Mammary epithelial cell (primary cell): Measurements from ENCODE around the gene C19orf33.
"Not testable (repeated sequence)": the region's sequence is repeated elsewhere in the genome, so short reads cannot be mapped to it uniquely, and the experiment has no call there.

ENCODE experiments used
- EZH2 ChIP-seq: IDR thresholded peaks from 2 replicates; pipeline ENCODE4 v1.6.1; 2012; ENCODE audit warnings: low read length, inconsistent platforms, borderline replicate concordance
- TF ChIP-seq, protein P1 (sequence below), 2 donors: IDR thresholded peaks in 1 of 2; conservative IDR thresholded peaks in 1 of 2; 2 replicates each; pipeline ENCODE4 v1.5.1; 2011 to 2012; ENCODE audit warnings: inconsistent platforms in 2 of 2, low read length in 2 of 2, mild to moderate bottlenecking in 2 of 2, control low read depth in 1 of 2, low read depth in 1 of 2; ENCODE audit not compliant: insufficient read depth in 1 of 2; ENCODE audit errors: extremely low read depth in 1 of 2

DNA sequence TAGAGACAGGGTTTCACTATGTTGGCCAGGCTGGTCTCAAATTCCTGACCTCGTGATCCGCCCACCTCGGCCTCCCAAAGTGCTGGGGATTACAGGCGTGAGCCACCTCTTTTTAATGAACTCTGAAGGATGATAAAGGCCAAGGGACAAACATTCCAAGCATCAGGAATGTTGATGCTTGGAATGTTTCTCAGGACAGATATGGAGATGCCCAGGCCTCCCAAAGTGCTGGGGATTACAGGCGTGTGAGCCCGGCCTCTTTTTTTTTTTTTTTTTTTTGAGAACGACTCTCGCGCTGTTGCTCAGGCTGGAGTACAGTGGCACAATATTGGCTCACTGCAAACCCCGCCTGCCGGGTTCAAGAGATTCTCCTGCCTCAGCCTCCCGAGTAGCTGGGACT is 42.1 kb upstream of the C19orf33 start:
- TF ChIP-seq EZH2 = not testable (repeated sequence)
- TF ChIP-seq, protein P1, sequence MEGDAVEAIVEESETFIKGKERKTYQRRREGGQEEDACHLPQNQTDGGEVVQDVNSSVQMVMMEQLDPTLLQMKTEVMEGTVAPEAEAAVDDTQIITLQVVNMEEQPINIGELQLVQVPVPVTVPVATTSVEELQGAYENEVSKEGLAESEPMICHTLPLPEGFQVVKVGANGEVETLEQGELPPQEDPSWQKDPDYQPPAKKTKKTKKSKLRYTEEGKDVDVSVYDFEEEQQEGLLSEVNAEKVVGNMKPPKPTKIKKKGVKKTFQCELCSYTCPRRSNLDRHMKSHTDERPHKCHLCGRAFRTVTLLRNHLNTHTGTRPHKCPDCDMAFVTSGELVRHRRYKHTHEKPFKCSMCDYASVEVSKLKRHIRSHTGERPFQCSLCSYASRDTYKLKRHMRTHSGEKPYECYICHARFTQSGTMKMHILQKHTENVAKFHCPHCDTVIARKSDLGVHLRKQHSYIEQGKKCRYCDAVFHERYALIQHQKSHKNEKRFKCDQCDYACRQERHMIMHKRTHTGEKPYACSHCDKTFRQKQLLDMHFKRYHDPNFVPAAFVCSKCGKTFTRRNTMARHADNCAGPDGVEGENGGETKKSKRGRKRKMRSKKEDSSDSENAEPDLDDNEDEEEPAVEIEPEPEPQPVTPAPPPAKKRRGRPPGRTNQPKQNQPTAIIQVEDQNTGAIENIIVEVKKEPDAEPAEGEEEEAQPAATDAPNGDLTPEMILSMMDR (conservative IDR thresholded peaks at IDR 0.05 in 1 of 2, IDR thresholded peaks at IDR 0.05 in 1 of 2; ENCODE audit: extremely low read depth in 1 of 2, insufficient read depth in 1 of 2, low read depth in 1 of 2, low read length in 2 of 2) = not testable (repeated sequence)
